K562 (cell line): Measurements from ENCODE around the gene DCDC2. TPM values are rescaled to one million over a fixed set of nuclear protein-coding genes. Genes with fewer than 3 reads are reported as not detected.

Source experiments
- ATF7 ChIP-seq: fragments of 450-650 bp; IDR thresholded peaks from 2 replicates; pipeline ENCODE4 v1.7.1; 2014; ENCODE audit warnings: mild to moderate bottlenecking, moderate library complexity
- CSDE1 ChIP-seq, 2 experiments: fragments of 450-650 bp; IDR thresholded peaks; 2 replicates each; pipeline ENCODE4 v1.6.1; 2016; ENCODE audit warnings: mild to moderate bottlenecking in 1 of 2
- CTCFL ChIP-seq: IDR thresholded peaks from 2 replicates; pipeline ENCODE4 v1.6.1; 2011; ENCODE audit warnings: borderline replicate concordance, low read depth, mild to moderate bottlenecking, moderate library complexity, low read length; ENCODE audit not compliant: insufficient read depth, poor library complexity, severe bottlenecking
- DIDO1 ChIP-seq: fragments of 450-650 bp; IDR thresholded peaks from 2 replicates; pipeline ENCODE4 v1.6.1; 2016; ENCODE audit warnings: low read depth, missing biosample characterization, missing genetic modification characterization
- ELK3 ChIP-seq: fragments of 450-650 bp; formaldehyde crosslinking; IDR thresholded peaks from 2 replicates; pipeline ENCODE4 v1.4.0; 2020; ENCODE audit warnings: mild to moderate bottlenecking
- ESRRB ChIP-seq: fragments of 250-450 bp; sonication (Bioruptor Pico); IDR thresholded peaks from 2 replicates; pipeline ENCODE4 v1.5.0; 2020; ENCODE audit warnings: mild to moderate bottlenecking, moderate library complexity, borderline replicate concordance
- FOXP1 ChIP-seq: sonication (generic); formaldehyde crosslinking; IDR thresholded peaks from 2 replicates; pipeline ENCODE4 v1.8.0; 2022; ENCODE audit warnings: mild to moderate bottlenecking, missing genetic modification reagents
- GTF2F1 ChIP-seq: IDR thresholded peaks from 2 replicates; pipeline ENCODE4 v1.6.1; 2011; ENCODE audit warnings: low read depth, low read length, improper control_type of control experiment
- HINFP ChIP-seq: fragments of 450-650 bp; conservative IDR thresholded peaks from 2 replicates; pipeline ENCODE4 v1.6.1; 2016; ENCODE audit warnings: missing genetic modification characterization, low read depth, mild to moderate bottlenecking, control low read depth, missing compliant biosample characterization
- HMGN3 ChIP-seq: IDR thresholded peaks from 2 replicates; pipeline ENCODE4 v1.6.1; 2011; ENCODE audit warnings: borderline replicate concordance, low read depth, mild to moderate bottlenecking, mixed read lengths, low read length; ENCODE audit not compliant: insufficient read length; ENCODE audit errors: extremely low read depth
- NEUROD1 ChIP-seq: fragments of 150-350 bp; IDR thresholded peaks from 2 replicates; pipeline ENCODE4 v1.6.1; 2014; ENCODE audit warnings: borderline replicate concordance, low read length, low read depth; ENCODE audit not compliant: partially characterized antibody
- NR2F6 ChIP-seq: fragments of 450-650 bp; formaldehyde crosslinking; IDR thresholded peaks from 2 replicates; pipeline ENCODE4 v1.4.0; 2020; ENCODE audit warnings: mild to moderate bottlenecking
- RNF2 ChIP-seq: sonication (generic); IDR thresholded peaks from 2 replicates; pipeline ENCODE4 v1.6.1; 2016
- TEAD4 ChIP-seq, 2 experiments: sonication (generic) in 1 of 2; formaldehyde crosslinking in 1 of 2; IDR thresholded peaks; 2 replicates each; pipeline versions ENCODE4 v1.6.1 to v1.8.0; 2012 to 2022; ENCODE audit warnings: borderline replicate concordance in 1 of 2, inconsistent platforms in 1 of 2, low read length in 1 of 2, mild to moderate bottlenecking in 1 of 2, missing genetic modification reagents in 1 of 2
- THAP12 ChIP-seq: fragments of 250-450 bp; sonication (Bioruptor Pico); IDR thresholded peaks from 2 replicates; pipeline ENCODE4 v1.9.0; 2021; ENCODE audit warnings: mild to moderate bottlenecking, inconsistent platforms
- ZFPM2 ChIP-seq: fragments of 250-450 bp; sonication (Bioruptor Pico); IDR thresholded peaks from 2 replicates; pipeline ENCODE4 v1.5.1; 2022; ENCODE audit warnings: mild to moderate bottlenecking
- ZNF311 ChIP-seq: fragments of 250-450 bp; sonication (Bioruptor Pico); IDR thresholded peaks from 2 replicates; pipeline ENCODE4 v1.4.0; 2020; ENCODE audit warnings: mild to moderate bottlenecking, moderate library complexity
- ZNF398 ChIP-seq: fragments of 250-450 bp; sonication (Bioruptor Pico); IDR thresholded peaks from 2 replicates; pipeline ENCODE4 v1.8.0; 2021; ENCODE audit warnings: moderate library complexity, mild to moderate bottlenecking, inconsistent platforms
- polyA plus RNA-seq, 8 experiments: library from polyadenylated mRNA; depleted of rRNA in 4 of 8; stranded (reverse) in 5 of 8; unstranded in 3 of 8; fragments of >200 nt; fragmentation: Nextera tagmentation in 2 of 8; fragmentation: Illumina TruSeq in 1 of 8; extraction: Ambion mirVana in 2 of 8; extraction: Trizol in 1 of 8; gene quantifications; 2 replicates each; pipeline versions ENCODE4 v1.2.1 to v1.2.3, GENCODE V29; 2011 to 2014; ENCODE audit warnings: inconsistent platforms in 1 of 8, missing spikeins in 1 of 8
- total RNA-seq, 7 experiments: library from RNA; depleted of rRNA in 6 of 7; stranded (reverse); fragments of >200 nt in 6 of 7; fragmentation: Illumina TruSeq in 2 of 7; extraction: Trizol in 2 of 7; gene quantifications; 2 replicates each; pipeline versions ENCODE4 v1.2.1 to v1.2.3, GENCODE V29; 2011 to 2021; ENCODE audit warnings: low replicate concordance in 1 of 7

DCDC2 gene
- total and polyA plus RNA-seq, 9 of the 15 experiments (the other 6 are each of a cell fraction or from before 2014, with no cell fraction given): 0.04 TPM; not detected in 8

GRCh38 chr6:24359640-24360454, 2.0 kb upstream of the DCDC2 start (continued):
- TF ChIP-seq ZNF398 (CRISPR knock-in tag) (no peak), NEUROD1 (no peak), ZFPM2 (CRISPR knock-in tag) (no peak), GTF2F1 (no peak), FOXP1 (no peak), HINFP (no peak), HMGN3 (peak; percentile 31), RNF2 (no peak), CTCFL (peak; percentile 36), ESRRB (no peak), DIDO1 (tag) (no peak), CSDE1 (IDR thresholded peaks at IDR 0.05) (no peak), ELK3 (CRISPR knock-in tag) (no peak), THAP12 (CRISPR knock-in tag) (no peak), NR2F6 (CRISPR knock-in tag) (no peak), ATF7 (no peak), ZNF311 (no peak), TEAD4 (IDR thresholded peaks at IDR 0.05; ENCODE audit: low read length) (no peak), TEAD4 (CRISPR knock-in tag; IDR thresholded peaks at IDR 0.05; ENCODE audit: borderline replicate concordance) (no peak)
- TF ChIP-seq, all 486 proteins: peak for 17
